Stimulated activated CD8-positive, alpha-beta memory T cell treated with anti-CD3 and anti-CD28 coated beads, Interleukin-2, amount 100 ng/mL, for 1 hour (primary cell): Measurements from ENCODE around the gene HINFP.
A peak's percentile ranks its signal among the peaks of the same experiment; 100 is the strongest.
"Not testable (repeated sequence)": the region's sequence is repeated elsewhere in the genome, so short reads cannot be mapped to it uniquely, and the experiment has no call there.

Source experiments
- DNase-seq, 2 donors: peaks; one replicate each; pipeline ENCODE4 v3.0.0-alpha.2; 2020; ENCODE audit warnings: low read depth in 2 of 2

Gene HINFP

GRCh38 chr11:119100246-119100970, 21.0 kb upstream of the HINFP start:
- DNase-seq, result no peak

GRCh38 chr11:119100994-119101758, 20.2 kb upstream of the HINFP start:
- no peak for DNase-seq

- DNase-seq, result peak; percentile 67 to 71
Observed at GRCh38 chr11:119101759-119102423, 19.5 kb upstream of the HINFP start, which contains the start of gene DPAGT1. TSS of gene DPAGT1 (minus strand) at chr11:119101853. CDS start at chr11:119101655, 198 bp downstream.

DNA sequence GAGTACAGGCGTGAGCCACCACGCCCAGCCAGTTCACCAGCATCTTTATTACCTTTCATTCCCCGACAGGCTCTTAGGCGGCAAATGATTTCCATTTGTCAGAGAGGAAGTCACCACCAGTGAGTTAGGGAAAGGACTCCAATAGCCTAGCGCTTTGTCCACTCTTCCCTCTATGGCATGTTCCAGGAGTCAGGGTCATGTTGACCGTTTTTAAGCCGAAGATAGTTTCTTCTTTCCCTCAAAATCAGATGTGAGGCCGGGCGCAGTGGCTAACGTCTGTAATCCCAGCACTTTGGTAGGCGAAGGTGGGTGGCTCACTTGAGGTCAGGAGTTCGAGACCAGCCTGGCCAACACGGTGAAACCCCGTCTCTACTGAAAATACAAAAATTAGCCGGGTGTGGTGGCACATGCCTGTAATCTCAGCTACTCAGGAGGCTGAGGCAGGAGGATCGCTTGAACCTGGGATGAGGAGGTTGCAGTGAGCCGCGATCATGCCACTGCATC, 18.2 kb upstream of the HINFP start:
- not testable (repeated sequence) for DNase-seq

DNA sequence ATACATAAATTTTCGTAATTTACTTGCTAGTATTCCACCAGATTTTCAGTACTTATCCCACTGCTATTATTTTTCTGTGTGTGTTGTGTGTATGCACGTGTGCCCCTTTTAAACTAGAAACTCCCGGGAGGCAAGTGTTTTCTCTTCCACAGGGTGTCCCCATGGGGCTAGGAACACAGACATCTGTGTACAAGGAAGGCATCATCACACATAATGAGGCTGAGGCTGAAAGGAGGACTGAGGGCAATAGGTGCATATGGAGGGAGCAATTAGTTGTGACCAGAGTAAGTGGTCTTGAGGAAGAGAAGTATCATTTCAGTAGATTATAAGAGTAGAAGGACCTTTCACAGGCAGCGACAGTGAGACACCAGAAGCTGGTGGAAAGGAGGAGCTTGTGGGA, 17.6 kb upstream of the HINFP start:
- DNase-seq, result no peak

DNA sequence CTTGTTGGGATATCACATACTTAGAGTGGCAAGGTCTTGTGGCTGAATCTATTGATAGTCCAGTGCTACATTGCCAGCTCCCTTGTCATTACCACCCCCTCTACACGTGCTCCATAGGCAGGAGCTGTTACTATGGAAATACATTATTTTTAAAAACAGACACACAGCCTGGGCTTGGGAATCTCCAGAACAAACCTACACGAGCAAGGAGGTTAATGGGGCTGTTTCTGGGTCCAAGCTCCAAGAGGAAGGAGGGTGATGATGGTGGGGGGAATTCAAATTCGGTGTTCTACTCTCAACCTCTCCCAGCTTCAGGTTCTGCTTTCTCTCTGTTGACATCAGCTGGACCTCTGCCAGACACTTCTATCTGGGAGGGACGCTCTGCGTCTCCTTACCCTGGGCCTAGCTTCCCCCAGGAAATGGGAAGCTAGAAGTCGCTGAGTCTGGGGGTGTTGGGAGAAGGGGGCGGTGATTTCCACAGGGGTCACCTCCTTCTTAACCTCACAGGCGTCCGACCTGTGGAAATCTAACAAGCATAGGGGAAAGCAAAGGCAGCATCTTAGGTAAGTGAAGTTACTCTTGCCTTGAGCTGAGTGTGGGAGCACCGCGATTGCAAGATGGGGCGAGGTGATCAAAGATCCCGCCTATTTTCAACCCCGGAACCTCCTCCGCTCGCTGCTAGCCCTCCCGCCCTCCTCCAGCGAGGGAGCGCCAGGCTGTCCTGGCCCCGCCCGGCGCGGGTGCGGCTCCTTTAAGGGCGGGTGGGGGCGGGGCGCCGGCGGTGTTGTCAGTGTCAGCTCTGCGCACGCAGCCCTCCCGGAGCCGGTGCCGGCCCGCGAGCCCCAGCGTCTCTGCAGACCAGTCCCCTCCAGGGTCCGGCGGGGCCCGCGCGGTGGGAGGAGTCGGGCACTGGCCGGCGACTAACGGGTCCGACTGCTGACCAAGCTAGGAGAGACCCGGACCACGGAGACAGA, 14.5 kb upstream of the HINFP start, which contains the start of gene C2CD2L:
Gene C2CD2L (plus strand): TSS at position 781 of the 974 bp plus-strand sequence. CDS start 398 bp downstream, outside the sequence.
- DNase-seq, result peak; percentile 73 to 78

- no peak for DNase-seq
Observed at GRCh38 chr11:119107538-119108145, 13.7 kb upstream of the HINFP start.

DNA sequence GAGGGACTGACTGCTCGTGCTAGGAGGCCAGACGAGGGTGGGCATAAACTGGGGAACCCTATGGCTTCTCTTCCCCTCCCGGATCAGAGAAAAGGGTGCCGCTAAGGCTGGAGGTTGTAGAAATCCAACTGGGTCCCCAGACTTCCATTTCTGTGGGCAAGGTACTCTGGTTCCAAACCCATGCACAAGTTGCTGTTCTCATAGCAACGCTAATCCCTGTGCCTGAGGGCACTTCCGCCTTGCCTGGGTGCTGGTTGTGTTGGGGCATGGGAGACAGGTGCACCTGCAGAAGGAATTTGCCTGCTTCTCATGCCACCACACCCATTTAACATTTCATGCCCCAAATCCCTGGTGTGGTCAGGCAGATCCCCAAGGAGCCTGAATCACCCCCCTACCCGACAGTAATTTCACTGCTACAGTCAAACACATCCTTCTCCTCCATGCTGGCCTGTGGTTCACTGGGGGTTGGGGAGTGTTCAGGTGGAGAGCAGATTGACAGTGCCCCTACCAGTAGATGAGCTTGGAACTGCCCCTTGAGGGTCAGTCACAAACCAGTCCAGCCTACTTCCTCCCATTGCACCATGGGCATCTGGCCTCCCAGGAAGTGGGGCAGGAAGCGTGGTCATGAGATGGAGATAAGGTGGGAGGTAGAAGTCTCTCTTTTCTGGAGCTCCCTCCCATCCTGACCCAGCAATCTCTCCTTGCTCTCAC, 13.1 kb upstream of the HINFP start:
- no peak for DNase-seq

- DNase-seq, result no peak
Observed at GRCh38 chr11:119108857-119109221, 12.5 kb upstream of the HINFP start.

GRCh38 chr11:119109843-119110242, 11.5 kb upstream of the HINFP start:
- no peak for DNase-seq

GRCh38 chr11:119110439-119110838, 10.9 kb upstream of the HINFP start:
- no peak for DNase-seq

- no peak for DNase-seq
Observed at GRCh38 chr11:119111361-119111925, 9.9 kb upstream of the HINFP start.

DNA sequence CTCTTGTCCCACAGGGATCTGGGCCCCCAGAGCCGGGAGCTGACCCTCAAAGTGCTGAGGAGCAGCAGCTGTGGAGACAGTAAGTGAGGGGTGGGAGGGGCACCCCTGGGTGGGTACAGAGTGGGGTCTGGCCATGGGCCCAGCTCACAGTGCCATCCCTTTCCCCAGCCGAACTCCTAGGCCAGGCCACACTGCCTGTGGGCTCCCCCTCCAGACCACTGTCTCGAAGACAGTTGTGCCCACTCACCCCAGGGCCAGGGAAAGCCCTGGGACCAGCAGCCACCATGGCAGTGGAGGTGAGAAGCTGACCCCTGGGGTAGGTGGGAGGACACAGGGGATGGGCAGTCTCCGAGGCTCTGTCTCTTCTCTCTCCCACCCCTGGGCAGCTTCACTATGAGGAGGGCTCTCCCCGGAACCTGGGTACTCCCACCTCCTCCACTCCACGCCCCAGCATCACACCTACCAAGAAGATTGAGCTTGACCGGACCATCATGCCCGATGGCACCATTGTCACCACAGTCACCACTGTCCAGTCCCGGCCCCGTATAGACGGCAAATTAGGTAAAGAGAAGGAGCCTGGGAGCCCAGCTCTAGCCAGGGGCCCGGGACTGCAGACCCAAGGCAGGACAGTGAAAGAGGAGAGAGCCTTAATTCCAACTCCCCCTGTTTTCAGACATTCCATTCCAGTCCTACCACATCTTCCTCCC, 8.9 kb upstream of the HINFP start:
- no peak for DNase-seq

DNA sequence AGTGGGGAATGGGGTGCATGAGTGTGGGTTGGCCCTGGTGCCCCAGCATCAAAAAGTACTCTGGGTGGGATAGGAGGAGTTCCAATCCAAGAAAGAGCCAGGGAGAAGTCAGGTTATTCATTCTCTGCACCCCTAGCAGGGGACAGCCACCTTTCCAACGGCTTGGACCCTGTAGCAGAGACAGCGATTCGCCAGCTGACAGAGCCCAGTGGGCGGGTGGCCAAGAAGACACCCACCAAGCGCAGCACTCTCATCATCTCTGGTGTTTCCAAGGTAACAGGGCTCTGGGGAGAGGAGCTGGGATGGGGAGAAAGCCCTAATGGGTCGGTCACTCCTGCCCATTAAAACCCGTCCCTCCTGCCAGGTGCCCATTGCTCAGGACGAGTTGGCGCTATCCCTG, 7.7 kb upstream of the HINFP start:
- DNase-seq, result no peak

- no peak for DNase-seq
Observed at GRCh38 chr11:119114351-119114750, 7.0 kb upstream of the HINFP start.

GRCh38 chr11:119115484-119116234, 5.7 kb upstream of the HINFP start:
- DNase-seq, result no peak

- DNase-seq, result no peak
Observed at GRCh38 chr11:119116235-119116594, 5.2 kb upstream of the HINFP start.

- DNase-seq, result no peak
Observed at GRCh38 chr11:119116601-119117000, 4.8 kb upstream of the HINFP start.
